ENCODE data around the gene CCL8. TPM values are rescaled to one million over a fixed set of nuclear protein-coding genes. Genes with fewer than 3 reads are reported as not detected.
"Not testable (repeated sequence)": the region's sequence is repeated elsewhere in the genome, so short reads cannot be mapped to it uniquely, and the experiment has no call there.

The CCL8 gene
- total RNA-seq, 2 experiments from 2014 or later, result not detected

DNA sequence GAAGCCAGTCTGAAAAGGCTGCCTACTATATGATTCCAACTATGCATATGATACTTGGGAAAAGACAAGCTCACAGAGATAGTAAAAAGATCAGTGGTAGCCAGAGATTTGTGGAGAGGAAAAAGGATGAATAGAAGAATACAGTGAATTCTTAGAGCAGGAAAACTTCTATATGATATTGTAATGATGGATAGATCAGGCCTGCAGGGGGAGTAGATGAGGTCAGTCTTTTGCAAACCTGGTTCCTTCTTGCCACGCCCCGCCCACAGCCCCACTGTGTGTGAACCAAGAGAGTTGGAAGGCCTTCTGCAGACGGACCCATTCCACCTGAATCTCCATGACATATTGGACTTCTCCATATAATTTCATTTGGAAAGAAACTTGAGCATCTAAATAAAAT is 761 bp upstream of the CCL8 start:
- peak; percentile 49 for DNase-seq (ENCODE audit: low spot score)
- BruUV-seq (replicated peaks), result no TSS peak
- Histone ChIP-seq H3K36me3 (ENCODE audit: insufficient read depth, low read length) (no peaks in the 10 kb centered on the region), H4K20me1 (ENCODE audit: insufficient read depth, low read length) (no peaks in the 10 kb centered on the region), H2AFZ (ENCODE audit: low read length) (no peak overlapping the region), H3K79me2 (ENCODE audit: insufficient read depth, low read depth, low read length) (no peaks in the 10 kb centered on the region), H3K9me2 (ENCODE audit: insufficient read depth, low read length) (no peaks in the 10 kb centered on the region), H3K4me2 (ENCODE audit: low read length) (no peak overlapping the region), H3K4me3 (ENCODE audit: low read depth, low read length, poor library complexity, severe bottlenecking) (no peak overlapping the region), H3K9me3 (ENCODE audit: low read length) (no peaks in the 10 kb centered on the region), H3K27ac (ENCODE audit: low read depth, low read length, poor library complexity, severe bottlenecking) (no peak overlapping the region), H3K4me1 (ENCODE audit: insufficient read depth, low read length, poor library complexity, severe bottlenecking) (no peaks in the 10 kb centered on the region)
- ChIA-PET POLR2A (no interaction called here), CTCF (ENCODE audit: unreplicated experiment) (no interaction called here)
- TF ChIP-seq EZH2phosphoT487 (IDR thresholded peaks at IDR 0.05; ENCODE audit: borderline replicate concordance, low read depth, low read length), result no peak
- TF ChIP-seq, protein P1, sequence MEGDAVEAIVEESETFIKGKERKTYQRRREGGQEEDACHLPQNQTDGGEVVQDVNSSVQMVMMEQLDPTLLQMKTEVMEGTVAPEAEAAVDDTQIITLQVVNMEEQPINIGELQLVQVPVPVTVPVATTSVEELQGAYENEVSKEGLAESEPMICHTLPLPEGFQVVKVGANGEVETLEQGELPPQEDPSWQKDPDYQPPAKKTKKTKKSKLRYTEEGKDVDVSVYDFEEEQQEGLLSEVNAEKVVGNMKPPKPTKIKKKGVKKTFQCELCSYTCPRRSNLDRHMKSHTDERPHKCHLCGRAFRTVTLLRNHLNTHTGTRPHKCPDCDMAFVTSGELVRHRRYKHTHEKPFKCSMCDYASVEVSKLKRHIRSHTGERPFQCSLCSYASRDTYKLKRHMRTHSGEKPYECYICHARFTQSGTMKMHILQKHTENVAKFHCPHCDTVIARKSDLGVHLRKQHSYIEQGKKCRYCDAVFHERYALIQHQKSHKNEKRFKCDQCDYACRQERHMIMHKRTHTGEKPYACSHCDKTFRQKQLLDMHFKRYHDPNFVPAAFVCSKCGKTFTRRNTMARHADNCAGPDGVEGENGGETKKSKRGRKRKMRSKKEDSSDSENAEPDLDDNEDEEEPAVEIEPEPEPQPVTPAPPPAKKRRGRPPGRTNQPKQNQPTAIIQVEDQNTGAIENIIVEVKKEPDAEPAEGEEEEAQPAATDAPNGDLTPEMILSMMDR (conservative IDR thresholded peaks at IDR 0.05; ENCODE audit: low read length), result peak; percentile 74
- intact Hi-C loops (cut with micrococcal nuclease; ENCODE audit: unreplicated experiment), result loop anchor here (2.0 kb wide), 1 partner anchor 42 kb away; no protein-coding TSS in a partner anchor

DNA sequence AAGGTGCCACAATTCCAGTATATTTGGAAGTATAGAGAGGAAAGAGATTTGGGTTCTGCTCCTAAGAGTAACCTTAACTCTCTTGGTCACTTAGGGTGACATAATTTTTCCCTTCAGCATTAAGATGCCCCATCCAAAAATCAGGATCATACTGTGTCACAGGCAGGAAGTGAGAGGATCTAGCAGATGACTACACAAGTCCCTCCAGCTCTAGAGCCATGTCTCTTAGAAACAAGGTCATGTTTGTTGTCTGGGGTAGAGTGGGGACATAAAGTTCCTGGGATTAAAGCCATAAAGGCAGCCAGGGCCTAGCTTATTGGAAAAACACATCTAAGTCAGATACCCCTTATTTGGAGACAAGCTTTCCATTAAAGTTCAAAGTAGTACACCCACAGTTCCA is 2.7 kb downstream of the CCL8 start:
- CTCF ChIA-PET (ENCODE audit: unreplicated experiment), result no interaction called here
- no peak overlapping the region for H3K27ac ChIP-seq (ENCODE audit: low read depth, low read length, poor library complexity, severe bottlenecking)
- H3K36me3 ChIP-seq (ENCODE audit: insufficient read depth, low read length), result no peaks in the 10 kb centered on the region
- H3K9me3 ChIP-seq (ENCODE audit: low read length), result no peaks in the 10 kb centered on the region
- BruUV-seq (replicated peaks), result no TSS peak
- TF ChIP-seq, protein P1 (conservative IDR thresholded peaks at IDR 0.05; ENCODE audit: low read length), result no peak
- TF ChIP-seq EZH2phosphoT487 (IDR thresholded peaks at IDR 0.05; ENCODE audit: borderline replicate concordance, low read depth, low read length), result no peak
- H3K79me2 ChIP-seq (ENCODE audit: insufficient read depth, low read depth, low read length), result no peaks in the 10 kb centered on the region
- no peak overlapping the region for H3K4me2 ChIP-seq (ENCODE audit: low read length)
- H2AFZ ChIP-seq (ENCODE audit: low read length), result no peak overlapping the region
- no peak overlapping the region for H3K4me3 ChIP-seq (ENCODE audit: low read depth, low read length, poor library complexity, severe bottlenecking)
- no peak for DNase-seq (ENCODE audit: low spot score)
- intact Hi-C loops (cut with micrococcal nuclease; ENCODE audit: unreplicated experiment), result no loop called here
- POLR2A ChIA-PET, result no interaction called here
- H4K20me1 ChIP-seq (ENCODE audit: insufficient read depth, low read length), result no peaks in the 10 kb centered on the region
- H3K4me1 ChIP-seq (ENCODE audit: insufficient read depth, low read length, poor library complexity, severe bottlenecking), result no peaks in the 10 kb centered on the region
- H3K9me2 ChIP-seq (ENCODE audit: insufficient read depth, low read length), result no peaks in the 10 kb centered on the region

DNA sequence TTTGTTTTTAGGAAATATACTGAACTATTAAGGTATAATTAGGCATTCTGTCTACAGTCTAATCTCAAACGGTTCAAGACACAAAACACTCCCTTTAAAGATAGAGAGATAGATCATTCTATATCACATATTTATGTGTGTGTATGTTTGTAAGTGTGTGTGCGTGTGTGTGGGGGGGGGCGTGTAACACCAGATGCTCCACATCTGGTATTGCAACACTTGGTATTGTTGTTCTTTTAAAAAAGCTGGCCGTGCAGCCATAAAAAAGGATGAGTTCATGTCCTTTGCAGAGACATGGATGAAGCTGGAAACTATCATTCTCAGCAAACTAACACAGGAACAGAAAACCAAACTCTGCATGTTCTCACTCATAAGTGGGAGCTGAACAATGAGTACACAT is 8.3 kb downstream of the CCL8 start:
- BruUV-seq (replicated peaks); H3K4me1 ChIP-seq (ENCODE audit: insufficient read depth, low read length, poor library complexity, severe bottlenecking); DNase-seq (ENCODE audit: low spot score); intact Hi-C loops (cut with micrococcal nuclease; ENCODE audit: unreplicated experiment); H3K79me2 ChIP-seq (ENCODE audit: insufficient read depth, low read depth, low read length); H2AFZ ChIP-seq (ENCODE audit: low read length); H3K27ac ChIP-seq (ENCODE audit: low read depth, low read length, poor library complexity, severe bottlenecking); H3K36me3 ChIP-seq (ENCODE audit: insufficient read depth, low read length); H3K4me2 ChIP-seq (ENCODE audit: low read length); CTCF ChIA-PET (ENCODE audit: unreplicated experiment); H4K20me1 ChIP-seq (ENCODE audit: insufficient read depth, low read length); H3K9me3 ChIP-seq (ENCODE audit: low read length); H3K4me3 ChIP-seq (ENCODE audit: low read depth, low read length, poor library complexity, severe bottlenecking); H3K9me2 ChIP-seq (ENCODE audit: insufficient read depth, low read length): not testable (repeated sequence)
- POLR2A ChIA-PET, result interaction anchor here (0.6 kb wide), 1 partner anchor 19 kb away, joined by 3 read pairs; no protein-coding TSS in a partner anchor
